SK-N-SH treated with all-trans-retinoic acid at 6 μM for 48 hours (cell line): ENCODE measurements around the gene TREH.

Experiments used
- ARNTL ChIP-seq: fragments of 450-650 bp; formaldehyde crosslinking; IDR thresholded peaks from 2 replicates; pipeline ENCODE4 v1.5.0; 2020; ENCODE audit warnings: low read depth, mild to moderate bottlenecking, moderate library complexity, borderline replicate concordance
- BACH2 ChIP-seq: fragments of 250-450 bp; sonication (Bioruptor Pico); IDR thresholded peaks from 2 replicates; pipeline ENCODE4 v1.9.0; 2021; ENCODE audit warnings: mild to moderate bottlenecking, borderline replicate concordance
- GLIS3 ChIP-seq: fragments of 250-450 bp; sonication (Bioruptor Pico); IDR thresholded peaks from 2 replicates; pipeline ENCODE4 v1.5.0; 2020; ENCODE audit warnings: mild to moderate bottlenecking, moderate library complexity
- OSR1 ChIP-seq: fragments of 250-450 bp; sonication (Bioruptor Pico); IDR thresholded peaks from 2 replicates; pipeline ENCODE4 v1.8.0; 2022; ENCODE audit warnings: moderate library complexity, mild to moderate bottlenecking, inconsistent platforms
- RARB ChIP-seq: fragments of 250-450 bp; sonication (Bioruptor Pico); IDR thresholded peaks from 2 replicates; pipeline ENCODE4 v1.8.0; 2021; ENCODE audit warnings: mild to moderate bottlenecking, moderate library complexity
- SNAI2 ChIP-seq: fragments of 250-450 bp; sonication (Bioruptor Pico); IDR thresholded peaks from 2 replicates; pipeline ENCODE4 v1.5.0; 2020; ENCODE audit warnings: mild to moderate bottlenecking, moderate library complexity
- ZC3H10 ChIP-seq: fragments of 250-450 bp; sonication (Bioruptor Pico); IDR thresholded peaks from 2 replicates; pipeline ENCODE4 v1.5.1; 2021; ENCODE audit warnings: mild to moderate bottlenecking, moderate library complexity
- ZFP30 ChIP-seq: fragments of 450-650 bp; formaldehyde crosslinking; IDR thresholded peaks from 2 replicates; pipeline ENCODE4 v1.5.0; 2022; ENCODE audit warnings: mild to moderate bottlenecking, moderate library complexity
- ZNF565 ChIP-seq: fragments of 450-650 bp; formaldehyde crosslinking; conservative IDR thresholded peaks from 2 replicates; pipeline ENCODE4 v1.5.0; 2020; ENCODE audit warnings: low read depth, mild to moderate bottlenecking, moderate library complexity
- ZNF8 ChIP-seq: fragments of 450-650 bp; formaldehyde crosslinking; IDR thresholded peaks from 2 replicates; pipeline ENCODE4 v1.5.0; 2020; ENCODE audit warnings: mild to moderate bottlenecking, moderate library complexity
- TF ChIP-seq, protein P1 (sequence below): fragments of 250-450 bp; sonication (Bioruptor Pico); IDR thresholded peaks from 2 replicates; pipeline ENCODE4 v1.8.0; 2020; ENCODE audit warnings: mild to moderate bottlenecking, moderate library complexity, borderline replicate concordance
- TF ChIP-seq, protein P2 (sequence below): fragments of 250-450 bp; sonication (Bioruptor Pico); IDR thresholded peaks from 2 replicates; pipeline ENCODE4 v1.5.0; 2020; ENCODE audit warnings: mild to moderate bottlenecking, moderate library complexity

DNA sequence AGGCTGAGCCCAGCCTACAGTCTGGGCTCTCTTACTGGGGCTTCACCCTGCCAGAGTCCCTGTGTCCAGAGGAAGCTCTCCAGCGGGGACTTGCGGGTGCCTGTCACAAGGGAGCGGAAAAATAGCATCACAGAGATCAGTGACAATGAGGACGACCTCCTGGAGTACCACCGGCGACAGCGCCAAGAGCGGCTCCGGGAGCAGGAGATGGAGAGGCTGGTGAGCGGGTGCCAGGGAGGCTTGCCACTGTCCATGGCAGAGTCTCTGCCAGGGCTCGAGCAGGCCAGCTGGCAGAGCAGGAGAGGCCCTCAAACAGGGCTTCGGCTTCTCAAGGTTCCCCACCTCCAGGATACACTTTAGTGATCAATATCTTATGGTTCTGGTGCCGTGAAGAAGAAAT, 51.0 kb downstream of the TREH start:
- TF ChIP-seq SNAI2 (no peak), RARB (CRISPR knock-in tag) (no peak), ARNTL (CRISPR knock-in tag) (no peak), ZFP30 (CRISPR knock-in tag) (no peak), ZNF565 (CRISPR knock-in tag) (no peak), BACH2 (CRISPR knock-in tag) (no peak), ZNF8 (no peak), GLIS3 (no peak), ZC3H10 (no peak), OSR1 (CRISPR knock-in tag) (no peak)
- TF ChIP-seq, protein P1, sequence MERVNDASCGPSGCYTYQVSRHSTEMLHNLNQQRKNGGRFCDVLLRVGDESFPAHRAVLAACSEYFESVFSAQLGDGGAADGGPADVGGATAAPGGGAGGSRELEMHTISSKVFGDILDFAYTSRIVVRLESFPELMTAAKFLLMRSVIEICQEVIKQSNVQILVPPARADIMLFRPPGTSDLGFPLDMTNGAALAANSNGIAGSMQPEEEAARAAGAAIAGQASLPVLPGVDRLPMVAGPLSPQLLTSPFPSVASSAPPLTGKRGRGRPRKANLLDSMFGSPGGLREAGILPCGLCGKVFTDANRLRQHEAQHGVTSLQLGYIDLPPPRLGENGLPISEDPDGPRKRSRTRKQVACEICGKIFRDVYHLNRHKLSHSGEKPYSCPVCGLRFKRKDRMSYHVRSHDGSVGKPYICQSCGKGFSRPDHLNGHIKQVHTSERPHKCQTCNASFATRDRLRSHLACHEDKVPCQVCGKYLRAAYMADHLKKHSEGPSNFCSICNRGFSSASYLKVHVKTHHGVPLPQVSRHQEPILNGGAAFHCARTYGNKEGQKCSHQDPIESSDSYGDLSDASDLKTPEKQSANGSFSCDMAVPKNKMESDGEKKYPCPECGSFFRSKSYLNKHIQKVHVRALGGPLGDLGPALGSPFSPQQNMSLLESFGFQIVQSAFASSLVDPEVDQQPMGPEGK (CRISPR knock-in tag): no peak
- TF ChIP-seq, protein P2, sequence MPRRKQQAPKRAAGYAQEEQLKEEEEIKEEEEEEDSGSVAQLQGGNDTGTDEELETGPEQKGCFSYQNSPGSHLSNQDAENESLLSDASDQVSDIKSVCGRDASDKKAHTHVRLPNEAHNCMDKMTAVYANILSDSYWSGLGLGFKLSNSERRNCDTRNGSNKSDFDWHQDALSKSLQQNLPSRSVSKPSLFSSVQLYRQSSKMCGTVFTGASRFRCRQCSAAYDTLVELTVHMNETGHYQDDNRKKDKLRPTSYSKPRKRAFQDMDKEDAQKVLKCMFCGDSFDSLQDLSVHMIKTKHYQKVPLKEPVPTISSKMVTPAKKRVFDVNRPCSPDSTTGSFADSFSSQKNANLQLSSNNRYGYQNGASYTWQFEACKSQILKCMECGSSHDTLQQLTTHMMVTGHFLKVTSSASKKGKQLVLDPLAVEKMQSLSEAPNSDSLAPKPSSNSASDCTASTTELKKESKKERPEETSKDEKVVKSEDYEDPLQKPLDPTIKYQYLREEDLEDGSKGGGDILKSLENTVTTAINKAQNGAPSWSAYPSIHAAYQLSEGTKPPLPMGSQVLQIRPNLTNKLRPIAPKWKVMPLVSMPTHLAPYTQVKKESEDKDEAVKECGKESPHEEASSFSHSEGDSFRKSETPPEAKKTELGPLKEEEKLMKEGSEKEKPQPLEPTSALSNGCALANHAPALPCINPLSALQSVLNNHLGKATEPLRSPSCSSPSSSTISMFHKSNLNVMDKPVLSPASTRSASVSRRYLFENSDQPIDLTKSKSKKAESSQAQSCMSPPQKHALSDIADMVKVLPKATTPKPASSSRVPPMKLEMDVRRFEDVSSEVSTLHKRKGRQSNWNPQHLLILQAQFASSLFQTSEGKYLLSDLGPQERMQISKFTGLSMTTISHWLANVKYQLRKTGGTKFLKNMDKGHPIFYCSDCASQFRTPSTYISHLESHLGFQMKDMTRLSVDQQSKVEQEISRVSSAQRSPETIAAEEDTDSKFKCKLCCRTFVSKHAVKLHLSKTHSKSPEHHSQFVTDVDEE: no peak
